Muscle layer of duodenum (tissue), 2 donors: ENCODE results near the gene PRSS21.
A peak's percentile ranks its signal among the peaks of the same experiment; 100 is the strongest.

Source experiments
- H3K27ac ChIP-seq: one replicate; pipeline ENCODE4 v1.7.0; 2013; ENCODE audit warnings: mild to moderate bottlenecking, low read length
- H3K27me3 ChIP-seq: one replicate; pipeline ENCODE4 v1.7.0; 2013; ENCODE audit warnings: low read depth, mild to moderate bottlenecking, control low read depth, low read length
- H3K36me3 ChIP-seq, 2 donors: one replicate each; pipeline ENCODE4 v1.7.0; 2013; ENCODE audit warnings: low read length in 2 of 2, control low read depth in 1 of 2, mild to moderate bottlenecking in 1 of 2; ENCODE audit not compliant: insufficient read depth in 2 of 2, control insufficient read depth in 1 of 2
- H3K4me1 ChIP-seq, 2 donors: one replicate each; pipeline ENCODE4 v1.7.0; 2013; ENCODE audit warnings: low read length in 2 of 2, mild to moderate bottlenecking in 2 of 2, control low read depth in 1 of 2, moderate library complexity in 1 of 2; ENCODE audit not compliant: insufficient read depth in 2 of 2, control insufficient read depth in 1 of 2
- H3K4me3 ChIP-seq, 2 donors: one replicate each; pipeline ENCODE4 v1.7.0; 2013; ENCODE audit warnings: low read length in 2 of 2, low read depth in 1 of 2, mild to moderate bottlenecking in 1 of 2
- H3K9me3 ChIP-seq, 2 donors: one replicate each; pipeline ENCODE4 v1.7.0; 2013; ENCODE audit warnings: low read length in 2 of 2, control low read depth in 1 of 2, mild to moderate bottlenecking in 1 of 2; ENCODE audit not compliant: control insufficient read depth in 1 of 2
- donor health status: healthy.

Gene PRSS21

DNA sequence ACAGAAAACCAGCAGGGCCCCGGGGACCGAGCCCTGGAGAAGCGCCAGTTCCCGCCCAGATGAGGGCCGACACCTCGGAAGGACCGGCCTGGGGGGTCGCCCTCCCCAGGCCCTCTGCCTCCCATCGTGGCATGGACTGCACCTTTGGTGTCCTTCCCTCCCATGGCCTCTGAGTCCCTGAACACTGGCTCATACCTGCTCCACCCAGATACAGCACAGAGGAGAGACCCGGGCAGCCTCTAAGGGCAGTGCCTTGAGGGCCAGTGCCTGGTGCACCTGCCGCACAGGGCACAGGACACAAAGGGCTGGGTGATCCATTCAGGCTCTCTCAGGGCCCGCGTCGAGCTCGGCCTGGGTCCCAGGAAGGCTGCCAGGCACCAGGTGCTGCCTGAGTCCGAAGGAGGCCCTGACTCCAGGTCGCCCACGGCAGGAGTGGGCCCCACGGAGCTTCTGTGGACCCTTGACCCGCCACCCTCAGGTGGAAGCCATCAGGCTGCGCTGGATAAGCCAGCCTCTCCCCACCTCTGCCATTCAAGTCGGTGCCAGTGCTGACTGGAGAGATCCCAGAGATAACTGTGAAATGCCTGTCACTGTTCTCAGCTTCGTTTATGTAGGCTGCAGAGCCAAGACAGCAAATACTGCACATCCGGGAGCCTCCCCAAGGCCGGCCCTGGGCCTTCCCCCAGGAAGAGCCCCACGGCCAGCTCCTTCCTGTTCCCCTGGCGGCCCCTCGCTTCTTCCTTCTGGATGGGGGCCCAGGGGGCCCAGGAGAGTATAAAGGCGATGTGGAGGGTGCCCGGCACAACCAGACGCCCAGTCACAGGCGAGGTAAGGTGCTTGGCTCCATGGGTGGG is 12.7 kb downstream of the PRSS21 start, which contains the start of gene ZG16B:
Gene ZG16B (plus strand): TSS at position 803 of the 854 bp plus-strand sequence. CDS start 139 bp downstream, outside the sequence.
- Histone ChIP-seq H3K4me3 (no peak within 1 kb of the TSS), H3K27me3 (no peaks in the 10 kb centered on the region), H3K9me3 (no peaks in the 10 kb centered on the region), H3K36me3 (no peaks in the 10 kb centered on the region), H3K27ac (no peak within 1 kb of the TSS), H3K4me1 (no peaks in the 10 kb centered on the region)

DNA sequence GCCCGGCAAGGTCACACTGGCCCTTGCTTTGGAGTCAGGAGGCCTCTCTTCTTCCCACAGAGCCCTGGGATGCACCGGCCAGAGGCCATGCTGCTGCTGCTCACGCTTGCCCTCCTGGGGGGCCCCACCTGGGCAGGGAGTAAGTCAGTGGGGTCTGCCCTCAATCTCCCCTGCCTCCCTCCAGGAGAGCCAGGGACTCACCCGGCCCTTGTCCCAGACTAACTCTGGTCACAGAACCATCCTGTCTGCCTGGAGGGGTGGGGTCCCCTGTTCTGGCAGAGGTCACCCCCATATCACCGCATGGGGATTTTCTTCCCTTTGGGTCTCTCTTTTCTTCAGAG is 13.3 kb downstream of the PRSS21 start:
- no peaks in the 10 kb centered on the region for H3K36me3 ChIP-seq
- H3K4me1 ChIP-seq: no peaks in the 10 kb centered on the region
- no peaks in the 10 kb centered on the region for H3K27me3 ChIP-seq
- H3K9me3 ChIP-seq: no peaks in the 10 kb centered on the region
- no peak overlapping the region for H3K27ac ChIP-seq
- H3K4me3 ChIP-seq: no peak overlapping the region

DNA sequence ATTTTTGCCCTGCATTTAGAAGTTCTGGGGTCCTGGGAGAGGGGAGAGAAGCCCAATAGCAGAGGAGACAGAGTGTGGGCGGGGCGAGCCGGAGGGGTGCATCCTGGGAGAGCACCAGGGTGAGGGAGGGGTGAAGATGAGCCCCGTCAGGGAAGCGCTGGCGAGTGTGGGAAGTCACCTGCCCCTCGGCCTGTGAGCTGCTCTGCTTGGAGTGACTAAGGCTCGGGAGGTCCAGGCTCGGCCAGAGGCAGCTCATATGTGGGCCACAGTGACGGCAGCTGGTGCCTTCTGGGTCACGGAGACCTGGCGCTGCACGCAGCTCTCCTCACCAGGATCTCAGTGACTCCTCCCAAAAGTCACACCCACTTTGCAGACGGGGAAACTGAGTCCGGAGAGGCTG is 14.2 kb downstream of the PRSS21 start:
- no peaks in the 10 kb centered on the region for H3K27me3 ChIP-seq
- no peaks in the 10 kb centered on the region for H3K9me3 ChIP-seq
- H3K4me3 ChIP-seq: no peak overlapping the region
- H3K36me3 ChIP-seq: no peaks in the 10 kb centered on the region
- H3K27ac ChIP-seq: no peak overlapping the region
- no peaks in the 10 kb centered on the region for H3K4me1 ChIP-seq

DNA sequence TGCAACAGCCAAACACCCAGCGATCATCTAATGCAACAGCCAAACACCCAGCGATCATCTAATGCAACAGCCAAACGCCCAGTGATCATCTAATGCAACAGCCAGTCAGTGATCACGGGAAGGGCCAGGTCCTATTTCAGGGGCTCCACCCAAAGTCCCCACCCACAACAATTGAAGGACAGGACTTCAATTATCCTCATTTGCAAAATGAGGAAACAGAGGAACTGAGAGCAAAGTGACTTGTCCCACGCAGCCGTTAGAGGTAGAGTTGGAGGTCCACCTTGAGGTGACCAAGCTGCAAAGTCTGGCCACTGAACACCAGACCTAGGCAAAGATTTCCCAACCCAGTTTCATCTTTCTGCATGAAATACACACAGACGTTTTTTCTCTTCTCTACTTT is 16.7 kb downstream of the PRSS21 start:
- no peaks in the 10 kb centered on the region for H3K4me1 ChIP-seq
- no peak overlapping the region for H3K4me3 ChIP-seq
- H3K27ac ChIP-seq: no peak overlapping the region
- H3K27me3 ChIP-seq: no peaks in the 10 kb centered on the region
- H3K9me3 ChIP-seq: no peaks in the 10 kb centered on the region
- no peaks in the 10 kb centered on the region for H3K36me3 ChIP-seq

DNA sequence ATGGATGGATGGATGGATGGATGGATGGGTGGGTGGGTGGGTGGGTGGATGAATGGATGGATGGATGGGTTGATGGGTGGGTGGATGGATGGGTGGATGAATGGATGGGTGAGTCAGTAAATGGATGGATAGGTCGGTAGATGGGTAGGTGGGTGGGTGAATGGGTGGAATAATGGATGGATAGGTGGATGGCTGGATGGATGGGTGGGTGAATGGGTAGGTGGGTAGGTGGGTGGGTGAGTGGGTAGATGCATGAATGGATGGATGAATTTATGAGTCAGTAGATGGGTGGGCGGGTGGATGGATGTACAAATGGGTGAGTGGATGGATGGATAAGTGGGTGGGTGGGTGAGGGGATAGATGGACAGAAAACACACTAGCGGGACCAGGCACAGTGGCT is 17.9 kb downstream of the PRSS21 start:
- H3K9me3 ChIP-seq: no peaks in the 10 kb centered on the region
- H3K27ac ChIP-seq: no peak overlapping the region
- no peaks in the 10 kb centered on the region for H3K4me1 ChIP-seq
- H3K36me3 ChIP-seq: no peaks in the 10 kb centered on the region
- no peak overlapping the region for H3K4me3 ChIP-seq
- H3K27me3 ChIP-seq: no peaks in the 10 kb centered on the region

DNA sequence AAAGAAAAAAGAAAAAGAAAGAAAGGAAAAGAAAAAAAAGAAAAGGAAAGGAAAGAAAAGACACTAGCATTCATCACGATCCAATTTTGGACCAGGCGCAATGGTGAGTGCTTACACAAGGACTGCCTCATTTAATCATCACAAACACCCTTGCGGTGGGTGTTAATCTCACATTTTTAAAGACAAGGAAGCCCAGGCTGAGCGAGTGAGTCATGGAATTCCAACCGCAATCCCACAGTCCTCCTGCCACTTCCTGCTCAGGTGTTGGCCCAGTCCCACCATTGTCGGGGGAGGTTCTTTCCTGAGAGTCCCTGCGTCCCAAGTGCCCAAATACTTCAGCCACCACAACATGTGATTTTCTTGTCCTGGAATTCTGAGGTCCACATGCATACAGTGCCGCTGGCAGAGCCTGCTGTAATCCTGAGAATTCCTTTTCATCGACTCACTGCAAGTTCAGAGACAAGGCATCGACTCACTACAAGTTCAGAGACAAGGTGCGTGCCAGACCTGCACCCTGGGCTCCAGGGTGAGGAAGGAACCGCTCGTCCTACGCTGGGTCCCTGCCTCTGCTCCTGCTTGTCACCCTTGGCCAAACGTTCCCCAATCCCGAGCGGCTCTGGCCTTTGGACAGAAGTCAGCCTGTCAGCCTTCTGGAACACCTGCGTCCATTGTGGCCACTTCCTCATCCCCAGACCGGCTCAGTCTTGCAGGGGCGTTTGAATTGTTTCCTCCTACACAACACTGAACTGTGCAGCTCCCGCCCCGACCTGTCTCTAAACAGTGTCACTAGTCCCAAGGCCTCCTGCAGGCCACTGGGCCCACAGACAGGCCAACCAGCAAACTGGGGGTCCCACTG is 18.8 kb downstream of the PRSS21 start:
- Histone ChIP-seq H3K4me1 (no peaks in the 10 kb centered on the region), H3K9me3 (no peaks in the 10 kb centered on the region), H3K36me3 (no peaks in the 10 kb centered on the region), H3K27ac (peak overlapping the region; percentile 36), H3K27me3 (no peaks in the 10 kb centered on the region), H3K4me3 (no peak overlapping the region)

DNA sequence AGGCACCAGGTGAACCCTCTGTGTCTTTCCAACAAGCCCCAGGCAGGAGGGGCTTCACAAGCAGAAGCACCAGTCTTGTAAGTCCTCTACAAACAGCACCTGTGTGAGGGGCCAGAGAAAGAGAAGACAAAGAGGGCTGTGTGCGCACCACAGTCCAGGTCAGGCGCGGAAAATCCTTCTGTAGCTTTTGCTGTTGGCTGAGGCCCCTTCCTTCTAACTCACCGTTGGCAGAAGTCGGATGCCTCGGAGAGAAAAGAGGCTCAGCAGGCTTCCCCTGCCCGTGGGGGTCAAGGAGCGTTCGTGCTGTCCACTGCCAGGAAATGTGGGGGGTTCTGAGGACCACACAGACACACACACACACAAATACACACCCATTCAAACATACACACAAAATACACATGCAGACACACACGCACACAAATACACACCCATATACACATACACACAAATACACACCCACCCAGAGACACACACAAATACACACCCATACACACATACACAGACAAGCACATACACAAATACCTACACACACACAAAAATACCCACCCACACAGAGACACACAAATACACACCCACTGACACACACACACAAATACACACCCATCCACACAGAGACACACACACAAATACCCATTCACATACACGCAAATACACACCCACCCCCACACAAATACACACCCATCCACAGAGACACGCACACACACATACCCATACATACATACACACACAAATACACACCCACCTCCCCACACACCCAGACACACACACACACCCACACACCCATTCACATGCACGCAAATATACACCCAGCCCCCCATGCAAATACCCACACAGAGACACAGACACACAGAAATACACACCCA is 19.8 kb downstream of the PRSS21 start:
- Histone ChIP-seq H3K27ac (no peak overlapping the region), H3K4me3 (no peak overlapping the region), H3K9me3 (no peaks in the 10 kb centered on the region), H3K27me3 (no peaks in the 10 kb centered on the region), H3K4me1 (no peaks in the 10 kb centered on the region), H3K36me3 (no peaks in the 10 kb centered on the region)

DNA sequence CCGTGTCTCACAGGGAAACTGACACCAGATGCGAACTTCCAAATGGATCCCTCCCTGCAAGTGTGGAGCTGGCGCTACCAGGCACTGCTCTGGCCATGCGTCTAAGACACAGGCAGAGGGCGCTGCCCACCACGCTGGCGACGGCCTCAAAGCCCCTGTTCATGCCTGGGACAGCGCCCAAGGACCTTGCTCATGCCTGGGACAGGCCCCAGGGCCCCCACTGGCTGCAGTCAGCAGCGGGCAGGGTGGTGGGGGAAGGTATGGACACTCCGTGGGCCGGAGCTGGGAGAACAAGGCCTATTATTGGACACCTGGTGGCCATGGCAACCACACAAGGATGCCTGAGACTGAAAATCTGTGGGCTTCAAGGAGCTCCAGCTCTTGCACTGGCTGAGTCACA is 21.9 kb downstream of the PRSS21 start:
- Histone ChIP-seq H3K4me3 (no peak overlapping the region), H3K36me3 (no peaks in the 10 kb centered on the region), H3K27me3 (no peaks in the 10 kb centered on the region), H3K27ac (no peak overlapping the region), H3K4me1 (no peaks in the 10 kb centered on the region), H3K9me3 (no peaks in the 10 kb centered on the region)

DNA sequence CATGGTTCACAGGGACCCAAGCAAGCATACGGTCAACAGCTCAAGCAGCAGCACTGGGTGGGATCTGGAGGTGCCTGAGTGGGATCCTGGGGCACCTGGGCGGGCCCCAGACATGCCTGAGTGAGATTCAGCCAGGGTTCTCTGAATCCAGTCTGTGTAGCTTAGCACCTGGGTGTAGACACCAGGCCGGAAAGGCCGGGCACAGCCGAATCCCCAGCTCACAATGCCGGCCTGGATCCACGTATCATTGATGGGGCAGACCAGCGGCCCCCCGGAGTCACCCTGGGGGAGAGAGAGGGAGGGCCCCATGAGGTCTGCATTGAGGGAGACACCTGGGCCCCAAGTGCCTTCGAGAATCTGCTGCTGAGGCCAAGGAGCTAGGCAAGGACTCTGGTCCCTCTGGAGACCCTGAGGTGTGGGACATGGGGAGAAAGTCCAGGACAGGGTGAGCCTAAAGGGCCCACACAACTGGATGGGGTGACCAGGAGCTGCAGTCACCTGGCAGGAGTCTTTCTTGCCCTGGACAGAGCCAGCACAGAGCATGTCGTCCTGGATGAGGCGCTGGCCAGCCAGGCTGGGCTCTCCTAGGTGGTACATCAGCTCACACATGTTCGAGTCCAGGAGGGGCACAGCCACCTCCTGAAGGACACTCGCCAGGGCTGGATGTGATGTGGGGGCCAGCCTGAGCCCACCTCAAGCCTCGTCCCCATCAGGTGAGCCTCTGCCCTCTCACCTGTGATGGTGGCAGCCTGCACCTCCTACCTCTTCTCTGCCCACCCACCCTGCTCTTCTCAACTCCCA is 22.8 kb downstream of the PRSS21 start:
- Histone ChIP-seq H3K9me3 (no peaks in the 10 kb centered on the region), H3K27me3 (no peaks in the 10 kb centered on the region), H3K36me3 (no peaks in the 10 kb centered on the region), H3K27ac (no peak overlapping the region), H3K4me3 (no peak overlapping the region), H3K4me1 (no peaks in the 10 kb centered on the region)

DNA sequence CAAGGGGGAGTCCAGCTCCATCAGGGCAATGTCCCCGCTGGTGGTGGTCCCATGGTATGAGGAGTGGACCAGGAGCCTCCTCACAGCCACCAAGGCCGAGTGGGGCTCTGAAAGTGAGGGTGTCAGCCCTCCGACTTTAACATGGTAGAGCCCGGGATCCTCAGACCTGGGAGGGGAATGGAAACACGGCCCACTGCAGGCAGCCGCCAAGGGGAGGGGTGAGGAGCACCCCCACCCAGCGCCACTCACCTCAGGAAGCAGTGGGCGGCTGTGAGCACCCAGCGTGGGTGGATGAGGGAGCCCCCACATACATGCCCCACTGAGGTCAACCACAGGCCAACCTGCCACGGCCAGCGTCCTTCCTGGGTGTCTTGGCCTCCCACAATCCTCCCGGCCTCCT is 23.9 kb downstream of the PRSS21 start:
- no peaks in the 10 kb centered on the region for H3K9me3 ChIP-seq
- no peak overlapping the region for H3K27ac ChIP-seq
- no peaks in the 10 kb centered on the region for H3K27me3 ChIP-seq
- no peaks in the 10 kb centered on the region for H3K36me3 ChIP-seq
- H3K4me1 ChIP-seq: no peaks in the 10 kb centered on the region
- H3K4me3 ChIP-seq: no peak overlapping the region
